Inflammatory macrophage treated with lipopolysaccharide for 1 hour (primary cell): Measurements from ENCODE around the gene GOLGA2.
A peak's percentile ranks its signal among the peaks of the same experiment; 100 is the strongest.

Source experiments
- DNase-seq, 2 donors: peaks; one replicate each; pipeline ENCODE4 v3.0.0-alpha.2; 2020 to 2022

The GOLGA2 gene

GRCh38 chr9:128275198-128276007 lies at the start of gene GOLGA2:
Gene GOLGA2 (minus strand): TSS chr9:128276007. CDS start chr9:128275976, 31 bp downstream.
- DNase-seq, result peak in 1 of 2 donors; percentile 17

- no peak for DNase-seq
Observed at GRCh38 chr9:128324401-128324800, 48.6 kb upstream of the GOLGA2 start.

- DNase-seq, result peak; percentile 12 to 23
Observed at GRCh38 chr9:128323791-128324190, 48.0 kb upstream of the GOLGA2 start.

GRCh38 chr9:128323212-128323730 lies 47.5 kb upstream of the GOLGA2 start:
- no peak for DNase-seq

- DNase-seq, result peak; percentile 89 to 98
Observed at GRCh38 chr9:128322404-128323211, 46.8 kb upstream of the GOLGA2 start, which contains the start of the genes COQ4 and TRUB2. Gene COQ4 (plus strand): TSS chr9:128322839. CDS start chr9:128322859, 20 bp downstream. Gene TRUB2 (minus strand): TSS chr9:128322447. CDS start chr9:128322408, 39 bp downstream.

- DNase-seq, result no peak
Observed at GRCh38 chr9:128321879-128322403, 46.1 kb upstream of the GOLGA2 start.

- DNase-seq, result no peak
Observed at GRCh38 chr9:128321343-128321742, 45.5 kb upstream of the GOLGA2 start.

- no peak for DNase-seq
Observed at GRCh38 chr9:128317629-128318028, 41.8 kb upstream of the GOLGA2 start.

GRCh38 chr9:128316421-128316820 lies 40.6 kb upstream of the GOLGA2 start:
- no peak for DNase-seq

GRCh38 chr9:128314697-128315096 lies 38.9 kb upstream of the GOLGA2 start:
- DNase-seq, result no peak

GRCh38 chr9:128310461-128310860 lies 34.7 kb upstream of the GOLGA2 start:
- DNase-seq, result no peak

GRCh38 chr9:128309551-128309950 lies 33.7 kb upstream of the GOLGA2 start:
- no peak for DNase-seq

GRCh38 chr9:128304971-128305288 lies 29.1 kb upstream of the GOLGA2 start:
- DNase-seq, result no peak

- no peak for DNase-seq
Observed at GRCh38 chr9:128304136-128304970, 28.5 kb upstream of the GOLGA2 start.

GRCh38 chr9:128298535-128299482 lies 23.0 kb upstream of the GOLGA2 start:
- no peak for DNase-seq

GRCh38 chr9:128297221-128297773 lies 21.5 kb upstream of the GOLGA2 start:
- no peak for DNase-seq

- no peak for DNase-seq
Observed at GRCh38 chr9:128296340-128297220, 20.8 kb upstream of the GOLGA2 start.

GRCh38 chr9:128294142-128294541 lies 18.3 kb upstream of the GOLGA2 start:
- no peak for DNase-seq

GRCh38 chr9:128293091-128293490 lies 17.3 kb upstream of the GOLGA2 start:
- DNase-seq, result peak in 1 of 2 donors; percentile 22

GRCh38 chr9:128292009-128292408 lies 16.2 kb upstream of the GOLGA2 start:
- no peak for DNase-seq
